T1000 (cell line): ENCODE data around the gene RAB24.
"Not testable (repeated sequence)": the region's sequence is repeated elsewhere in the genome, so short reads cannot be mapped to it uniquely, and the experiment has no call there.

Source experiments
- DNase-seq: peaks from one replicate; lab custom pipeline; 2025; ENCODE audit warnings: mixed read lengths; lab: John Stamatoyannopoulos, UW

RAB24 gene

DNA sequence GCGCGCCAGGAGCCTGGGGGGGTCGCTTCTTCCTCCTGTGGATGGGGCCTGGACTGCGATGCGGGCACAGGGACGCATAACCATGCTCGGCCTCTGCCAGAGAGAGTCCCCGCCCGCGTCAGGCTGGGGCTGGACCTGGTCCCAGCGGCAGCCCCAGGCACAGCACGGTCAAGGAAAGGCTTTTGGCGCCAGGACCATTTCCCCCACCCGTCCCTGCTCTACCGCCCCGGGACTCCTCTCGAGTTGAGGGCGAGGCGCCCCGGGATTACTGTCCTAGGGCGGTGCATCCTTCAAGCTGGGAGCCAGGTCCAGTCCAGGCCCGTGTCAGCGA, 7.8 kb upstream of the RAB24 start:
- DNase-seq = no peak

- DNase-seq = no peak
These were observed 7.4 kb upstream of the RAB24 start for GRCh38 chr5:177310757-177311391.

DNA sequence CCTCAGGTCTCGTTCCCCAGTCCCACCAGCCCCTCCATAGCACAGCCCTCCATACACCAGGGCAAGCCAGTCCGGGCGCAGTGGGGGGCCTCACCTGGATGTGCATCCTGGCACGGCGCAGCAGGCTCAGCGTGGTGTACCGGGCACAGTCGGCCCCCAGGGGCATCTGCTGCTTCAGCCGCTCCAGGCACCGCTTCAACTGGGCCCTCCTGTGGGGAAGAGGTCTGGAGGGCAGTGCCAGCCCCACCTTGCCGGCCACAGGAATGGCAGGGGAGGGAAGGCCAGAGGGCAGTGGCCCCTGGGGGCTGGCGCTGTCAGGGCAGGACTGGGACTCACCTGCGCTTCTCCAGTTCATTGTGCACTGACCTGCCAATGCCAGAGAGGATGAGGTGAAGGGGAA, 6.8 kb upstream of the RAB24 start:
- DNase-seq = no peak

GRCh38 chr5:177309351-177310191, 6.1 kb upstream of the RAB24 start:
- peak; percentile 49 for DNase-seq

DNA sequence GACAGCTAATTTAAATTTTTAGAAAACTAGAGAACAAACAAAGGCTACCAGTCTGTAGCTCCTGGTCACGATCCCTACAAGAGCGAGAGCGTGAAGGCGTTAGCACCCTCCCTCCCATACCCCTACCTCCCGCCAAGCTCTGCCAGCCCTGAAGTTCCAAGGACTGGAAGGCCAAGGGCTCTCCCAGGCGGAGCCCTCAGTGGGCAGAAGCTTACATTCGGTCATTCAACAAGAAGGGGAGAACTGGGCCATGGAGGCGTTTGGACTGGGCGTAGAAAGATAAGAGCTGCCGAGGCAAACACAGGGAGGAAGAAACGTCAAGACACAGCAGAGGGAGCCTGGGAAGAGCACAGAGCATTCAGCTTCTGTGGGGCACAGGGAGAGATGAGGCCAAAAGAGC, 5.2 kb upstream of the RAB24 start:
- no peak for DNase-seq

- no peak for DNase-seq
These were observed 4.2 kb upstream of the RAB24 start for GRCh38 chr5:177307544-177308363.

DNA sequence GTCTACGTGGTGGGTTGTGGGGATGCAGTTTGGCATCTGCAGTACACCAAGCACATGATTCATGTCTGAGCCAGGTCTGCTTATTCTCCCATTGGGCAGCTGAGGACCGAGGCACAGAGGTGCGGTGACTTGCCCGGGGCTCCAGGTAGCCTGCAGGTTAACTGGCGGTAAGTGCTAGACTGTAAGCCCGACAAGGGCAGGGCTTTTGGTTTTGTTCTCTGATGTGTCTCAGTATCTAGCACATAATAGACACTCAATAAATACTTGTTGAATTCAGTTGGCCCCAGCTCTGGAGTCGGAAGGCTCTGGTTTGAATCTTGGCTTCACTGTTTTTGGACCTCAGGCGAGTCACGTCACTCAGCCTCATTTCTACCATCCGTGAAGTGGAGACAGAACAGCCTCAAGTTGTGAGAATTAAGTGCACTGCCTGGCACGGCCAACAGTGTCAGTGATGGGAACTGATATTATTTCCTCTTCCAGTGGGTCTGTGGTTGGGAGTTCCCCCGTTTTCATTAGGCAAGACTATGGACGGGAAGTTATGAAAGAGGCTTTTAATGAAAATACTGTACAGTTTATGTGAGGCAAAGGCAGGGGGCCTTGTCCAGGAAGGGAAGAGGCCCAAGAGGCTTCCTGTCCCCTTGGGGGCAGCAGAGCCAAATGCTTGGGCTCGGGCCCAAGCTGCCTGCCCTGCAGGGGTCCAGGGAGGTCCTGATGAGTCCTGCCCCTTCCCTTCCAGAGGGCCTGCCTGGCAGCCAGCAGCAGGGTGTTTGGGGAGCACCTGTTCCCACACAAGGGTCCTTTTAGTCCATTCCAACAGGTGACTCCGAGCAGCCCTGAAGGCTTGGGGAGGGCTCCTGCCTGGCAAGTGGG, 3.4 kb upstream of the RAB24 start:
- DNase-seq = no peak

DNA sequence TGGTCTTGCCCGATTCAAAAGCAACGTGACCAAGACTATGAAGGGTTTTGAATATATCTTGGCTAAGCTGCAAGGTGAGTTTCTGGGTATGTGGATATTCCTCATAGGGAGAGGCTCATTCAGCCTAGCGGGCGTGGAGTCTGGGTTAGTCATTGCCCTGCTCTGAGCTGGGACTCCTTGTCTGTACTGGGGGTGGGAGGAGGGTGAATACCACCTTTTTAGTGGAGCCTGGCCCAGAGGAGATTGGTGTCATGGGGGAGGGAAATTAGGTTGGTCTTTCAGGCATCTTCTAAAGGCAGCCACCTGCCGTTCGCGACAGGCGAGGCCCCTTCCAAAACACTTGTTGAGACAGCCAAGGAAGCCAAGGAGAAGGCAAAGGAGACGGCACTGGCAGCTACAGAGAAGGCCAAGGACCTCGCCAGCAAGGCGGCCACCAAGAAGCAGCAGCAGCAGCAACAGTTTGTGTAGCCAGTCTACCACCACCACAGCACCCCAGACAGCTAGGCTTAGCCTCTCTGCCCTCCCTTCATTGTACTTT, 2.7 kb upstream of the RAB24 start:
- DNase-seq = not testable (repeated sequence)

DNA sequence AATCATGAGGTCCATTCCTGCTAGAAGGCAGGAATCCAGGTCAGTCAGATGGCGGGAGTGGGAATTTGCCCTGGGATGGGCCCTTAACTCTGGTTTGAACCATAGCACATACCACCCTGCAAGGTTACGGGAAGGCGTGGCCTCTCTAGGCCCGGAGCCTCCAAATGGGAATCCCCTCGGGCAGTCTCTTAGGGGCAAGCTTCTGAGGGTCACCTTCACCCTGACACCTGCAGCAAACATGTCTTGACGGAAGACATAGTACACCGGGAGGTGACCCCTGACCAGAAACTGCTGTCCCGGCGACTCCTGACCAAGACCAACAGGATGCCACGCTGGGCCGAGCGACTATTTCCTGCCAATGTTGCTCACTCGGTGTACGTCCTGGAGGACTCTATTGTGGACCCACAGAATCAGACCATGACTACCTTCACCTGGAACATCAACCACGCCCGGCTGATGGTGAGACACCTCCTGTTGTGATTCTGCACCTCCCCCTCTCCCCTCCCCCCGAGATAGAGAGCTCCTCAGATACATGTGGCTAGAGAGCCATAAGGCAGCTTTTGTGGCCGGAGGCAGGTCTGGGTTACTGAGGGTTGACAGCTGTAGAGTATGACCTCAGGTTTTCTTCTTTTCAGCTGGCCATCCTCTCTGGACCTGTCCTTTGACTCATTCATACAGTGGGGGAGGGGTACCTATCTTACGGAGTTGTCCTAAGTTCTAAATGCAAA, 1.0 kb upstream of the RAB24 start:
- no peak for DNase-seq

DNA sequence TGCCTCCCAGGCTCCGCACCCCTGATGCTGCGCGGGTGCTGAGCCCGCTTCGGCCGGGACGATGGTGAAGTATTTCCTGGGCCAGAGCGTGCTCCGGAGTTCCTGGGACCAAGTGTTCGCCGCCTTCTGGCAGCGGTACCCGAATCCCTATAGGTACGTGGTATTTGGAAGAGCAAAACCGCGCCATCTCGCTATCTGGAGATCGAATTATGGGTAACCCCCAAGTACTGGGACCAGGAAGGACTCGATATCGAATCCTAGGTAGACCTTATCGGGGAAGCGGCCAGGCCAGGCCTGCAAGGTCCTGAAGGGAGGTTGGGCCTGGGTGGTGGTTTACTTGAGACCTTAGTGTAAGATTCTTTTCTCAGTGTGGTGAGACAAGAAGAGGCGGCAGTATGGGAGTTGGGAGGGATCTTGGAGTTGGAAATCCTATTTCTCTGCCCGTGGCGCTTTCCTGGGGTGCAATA, 439 bp upstream of the RAB24 start:
- peak; percentile 10 for DNase-seq

DNA sequence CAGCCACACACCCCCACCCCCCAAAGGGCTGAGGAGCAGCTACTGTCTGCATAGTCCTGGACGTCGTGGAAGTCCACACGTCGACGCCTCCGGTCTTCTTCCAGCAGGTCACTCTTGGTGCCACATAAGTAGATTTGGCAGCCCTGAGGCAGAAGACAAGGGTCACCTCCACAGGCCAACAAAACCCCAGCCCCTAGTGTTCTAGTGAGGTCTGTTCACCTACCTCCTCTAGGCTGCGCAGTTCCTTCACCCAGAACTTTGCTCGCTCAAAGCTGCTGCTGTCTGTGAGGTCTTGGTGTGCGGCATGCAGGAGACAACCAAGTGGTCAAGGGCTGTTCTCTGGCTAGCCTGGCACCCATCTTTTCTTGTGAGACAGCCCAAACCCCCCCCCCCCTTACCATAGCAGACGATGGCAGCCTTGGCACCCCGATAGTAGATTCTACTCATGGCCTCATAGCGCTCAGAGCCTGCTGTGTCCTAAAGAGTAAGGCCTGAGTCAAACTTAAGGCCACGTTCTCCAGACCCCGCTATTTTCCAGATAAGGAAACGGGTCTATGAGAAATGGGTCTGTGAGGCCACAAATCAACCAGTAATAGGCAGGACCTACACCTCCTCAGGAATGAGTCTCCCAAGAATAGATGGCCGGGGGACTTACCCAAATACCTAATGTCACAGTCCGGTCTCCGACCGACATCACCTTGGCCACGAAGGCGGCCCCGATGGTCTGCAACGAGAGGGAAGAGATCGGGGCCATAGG, 987 bp downstream of the RAB24 start:
- DNase-seq = no peak

DNA sequence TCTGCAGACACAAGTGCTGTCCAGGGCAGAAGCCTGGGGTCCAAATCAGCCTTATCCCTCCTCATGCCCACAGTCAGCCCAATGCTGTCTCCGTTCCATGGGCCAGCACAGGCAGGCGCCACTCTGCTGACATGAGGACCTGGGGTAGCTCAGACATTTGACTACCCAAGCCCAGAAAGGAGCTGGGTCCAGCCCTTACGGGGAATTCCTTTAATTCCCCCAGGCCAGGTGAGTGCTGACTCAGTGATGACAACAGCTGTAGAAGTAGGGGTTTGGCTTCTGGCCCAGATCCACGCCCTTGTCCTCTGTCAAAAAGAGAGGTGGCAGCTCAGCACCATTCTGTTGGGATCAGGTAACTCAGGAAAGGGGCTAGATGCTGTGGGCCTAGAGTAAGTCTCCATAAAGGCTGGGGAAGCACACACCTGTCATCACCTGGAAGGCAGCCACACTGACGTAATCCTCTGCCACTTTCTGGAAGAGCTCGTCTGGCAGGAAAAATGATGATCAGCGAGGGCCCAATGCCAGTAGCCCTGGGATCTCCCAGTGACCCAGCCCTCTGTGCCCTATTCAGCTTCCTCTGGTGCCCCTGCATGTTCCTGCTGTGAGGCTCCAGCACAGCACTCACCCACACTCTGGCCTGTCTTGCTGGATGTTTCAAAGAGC, 1.9 kb downstream of the RAB24 start:
- no peak for DNase-seq

DNA sequence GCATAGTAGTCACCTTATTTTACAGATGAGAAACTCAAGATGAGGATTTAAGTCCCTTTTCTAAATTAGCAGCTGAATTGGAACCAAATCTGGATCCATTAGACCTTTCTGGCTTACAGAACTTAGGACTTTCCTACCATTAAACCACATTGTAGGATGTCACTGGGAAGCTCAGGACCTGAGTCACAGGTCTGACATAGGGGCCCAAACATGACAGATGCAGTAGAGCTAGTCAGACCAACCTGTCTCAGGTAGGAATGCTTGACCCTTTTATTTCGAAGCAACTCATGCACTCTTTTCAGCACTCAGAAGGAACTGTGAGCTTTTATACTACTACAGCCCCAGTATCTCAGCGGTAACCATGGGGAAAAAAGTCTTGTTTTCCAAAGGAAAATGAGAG, 2.6 kb downstream of the RAB24 start:
- DNase-seq = no peak

- no peak for DNase-seq
These were observed 3.2 kb downstream of the RAB24 start for GRCh38 chr5:177300236-177300880.

GRCh38 chr5:177299697-177300096, 3.8 kb downstream of the RAB24 start:
- DNase-seq = no peak

- no peak for DNase-seq
These were observed 5.6 kb downstream of the RAB24 start for GRCh38 chr5:177297922-177298321.

DNA sequence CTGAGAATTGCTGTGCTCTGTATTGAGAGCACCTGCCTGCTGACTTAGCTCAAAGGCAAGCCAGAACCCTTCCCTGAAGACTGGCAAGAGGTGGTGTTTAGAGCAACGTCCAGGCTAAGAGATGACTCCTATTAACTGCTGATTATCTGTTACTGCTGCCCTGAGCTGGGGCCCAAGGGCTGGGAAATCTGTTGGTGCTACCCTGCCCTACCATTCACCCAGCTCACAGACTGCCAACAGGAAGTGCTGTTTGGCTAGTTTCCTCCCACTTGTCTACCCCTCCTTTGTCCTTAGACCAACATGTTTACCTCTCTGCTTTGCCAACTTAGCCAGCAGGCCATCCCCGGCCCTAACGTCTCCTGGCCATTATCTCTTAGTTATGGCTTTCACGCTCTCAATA, 6.9 kb downstream of the RAB24 start:
- no peak for DNase-seq

GRCh38 chr5:177295924-177296323, 7.6 kb downstream of the RAB24 start:
- no peak for DNase-seq

DNA sequence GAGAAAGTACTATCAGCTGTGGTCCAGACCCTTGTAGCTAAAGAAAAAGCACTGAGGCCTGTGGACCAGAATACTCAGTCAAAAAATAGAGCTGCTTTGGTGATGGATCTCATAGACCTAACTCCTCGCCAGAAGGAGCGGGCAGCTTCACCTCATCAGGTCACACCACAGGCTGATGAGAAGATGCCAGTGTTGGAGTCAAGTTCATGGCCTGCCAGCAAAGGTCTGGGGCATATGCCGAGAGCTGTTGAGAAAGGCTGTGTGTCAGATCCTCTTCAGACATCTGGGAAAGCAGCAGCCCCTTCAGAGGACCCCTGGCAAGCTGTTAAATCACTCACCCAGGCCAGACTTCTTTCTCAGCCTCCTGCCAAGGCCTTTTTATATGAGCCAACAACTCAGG, 8.9 kb downstream of the RAB24 start:
- no peak for DNase-seq
